Right lobe of liver (tissue), 4 donors: ENCODE data around the gene SLC25A48.

Experiments used
- POLR2A ChIP-seq: fragments of 450-650 bp; IDR thresholded peaks from one replicate; pipeline ENCODE4 v1.6.1; 2017; ENCODE audit warnings: antibody characterized with exemption, mild to moderate bottlenecking
- TF ChIP-seq, protein P1 (sequence below), 4 donors: fragments of 200-600 bp in 3 of 4; fragments of 450-650 bp in 1 of 4; IDR thresholded peaks; one replicate each; pipeline versions ENCODE4 v1.5.1 to v1.8.0; 2016 to 2022; ENCODE audit warnings: antibody characterized with exemption in 4 of 4, mild to moderate bottlenecking in 2 of 4
- donor health status: DM: no; HTN: no; CAD: no.
- donor health status: DM: no; HTN: no; CAD: no.
- donor health status: DM: no; HTN: yes; CAD: no.

DNA sequence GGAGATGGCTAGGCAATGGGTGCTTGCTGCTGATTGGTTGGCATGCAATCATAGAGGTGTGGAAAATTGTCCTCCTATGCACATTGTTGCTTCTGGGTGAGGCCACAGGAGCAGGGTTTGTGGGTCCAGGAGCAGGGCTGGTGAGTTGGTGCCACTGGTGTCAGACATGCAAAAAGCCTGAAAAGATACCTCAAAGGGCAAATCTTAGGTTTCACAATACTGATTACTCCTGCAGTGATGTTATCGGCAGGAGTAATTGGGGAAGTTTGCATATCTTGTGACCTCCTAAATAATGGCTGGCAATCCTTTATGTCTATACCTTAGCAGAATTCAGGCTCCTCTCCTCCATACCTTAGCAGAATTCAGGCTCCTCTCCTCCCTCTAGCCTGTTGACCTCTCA lies 25.2 kb downstream of the SLC25A48 start:
- TF ChIP-seq, protein P1, sequence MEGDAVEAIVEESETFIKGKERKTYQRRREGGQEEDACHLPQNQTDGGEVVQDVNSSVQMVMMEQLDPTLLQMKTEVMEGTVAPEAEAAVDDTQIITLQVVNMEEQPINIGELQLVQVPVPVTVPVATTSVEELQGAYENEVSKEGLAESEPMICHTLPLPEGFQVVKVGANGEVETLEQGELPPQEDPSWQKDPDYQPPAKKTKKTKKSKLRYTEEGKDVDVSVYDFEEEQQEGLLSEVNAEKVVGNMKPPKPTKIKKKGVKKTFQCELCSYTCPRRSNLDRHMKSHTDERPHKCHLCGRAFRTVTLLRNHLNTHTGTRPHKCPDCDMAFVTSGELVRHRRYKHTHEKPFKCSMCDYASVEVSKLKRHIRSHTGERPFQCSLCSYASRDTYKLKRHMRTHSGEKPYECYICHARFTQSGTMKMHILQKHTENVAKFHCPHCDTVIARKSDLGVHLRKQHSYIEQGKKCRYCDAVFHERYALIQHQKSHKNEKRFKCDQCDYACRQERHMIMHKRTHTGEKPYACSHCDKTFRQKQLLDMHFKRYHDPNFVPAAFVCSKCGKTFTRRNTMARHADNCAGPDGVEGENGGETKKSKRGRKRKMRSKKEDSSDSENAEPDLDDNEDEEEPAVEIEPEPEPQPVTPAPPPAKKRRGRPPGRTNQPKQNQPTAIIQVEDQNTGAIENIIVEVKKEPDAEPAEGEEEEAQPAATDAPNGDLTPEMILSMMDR (IDR thresholded peaks at IDR 0.05), result no peak
- no peak for TF ChIP-seq POLR2A
